ENCODE results near the gene SLC27A3.

SLC27A3 gene

DNA sequence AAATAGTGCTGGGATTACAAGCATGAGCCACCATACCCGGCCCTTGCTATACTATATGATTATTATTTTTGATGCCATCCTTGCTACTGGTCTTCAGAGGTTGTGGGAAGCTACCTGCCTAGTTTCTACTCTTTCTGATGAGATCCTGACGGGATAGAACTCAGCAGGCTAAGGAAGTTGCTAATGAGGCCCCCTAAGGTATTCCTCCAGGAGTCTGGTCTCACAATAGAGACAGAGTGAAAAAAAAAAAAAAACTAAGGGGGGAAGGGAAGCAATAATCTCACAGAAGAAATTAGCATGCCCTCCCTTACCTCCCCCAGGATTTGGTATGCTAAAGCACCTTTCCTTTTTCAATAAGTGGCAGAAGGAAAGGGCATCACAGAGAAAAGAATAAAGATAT, 29.8 kb upstream of the SLC27A3 start:
- DNase-seq (ENCODE audit: low read depth): no peak
- no peak for TF ChIP-seq MYC (IDR thresholded peaks at IDR 0.05; ENCODE audit: low read depth, low read length)
- no peak for TF ChIP-seq CTCF (IDR thresholded peaks at IDR 0.05; ENCODE audit: low read depth, low read length)
- no peak for TF ChIP-seq POLR2A (IDR thresholded peaks at IDR 0.05; ENCODE audit: extremely low read depth, insufficient read length)
- TF ChIP-seq, protein P1, sequence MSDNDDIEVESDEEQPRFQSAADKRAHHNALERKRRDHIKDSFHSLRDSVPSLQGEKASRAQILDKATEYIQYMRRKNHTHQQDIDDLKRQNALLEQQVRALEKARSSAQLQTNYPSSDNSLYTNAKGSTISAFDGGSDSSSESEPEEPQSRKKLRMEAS (IDR thresholded peaks at IDR 0.05; ENCODE audit: low read depth, low read length): no peak
- H3K4me3 ChIP-seq (ENCODE audit: low read depth, low read length): no peak overlapping the region

DNA sequence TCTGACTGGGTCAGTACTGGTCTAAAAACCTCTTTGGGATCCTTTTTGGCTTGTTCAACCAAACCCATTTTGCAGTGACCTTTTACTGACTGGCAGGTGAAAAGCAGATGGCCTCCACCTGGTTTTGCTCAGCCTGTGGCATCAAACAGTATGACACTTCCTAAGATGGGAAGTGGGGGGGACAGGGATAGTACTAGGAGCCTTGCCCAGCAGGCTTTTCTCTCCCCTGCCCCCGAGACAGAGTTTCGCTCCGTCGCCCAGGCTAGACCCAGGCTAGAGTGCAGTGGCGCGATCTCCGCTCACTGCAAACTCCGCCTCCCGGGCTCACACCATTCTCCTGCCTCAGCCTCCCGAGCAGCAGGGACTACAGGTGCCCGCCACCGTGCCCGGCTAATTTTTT, 29.0 kb upstream of the SLC27A3 start:
- DNase-seq (ENCODE audit: low read depth): no peak
- TF ChIP-seq CTCF (IDR thresholded peaks at IDR 0.05; ENCODE audit: low read depth, low read length) (no peak), POLR2A (IDR thresholded peaks at IDR 0.05; ENCODE audit: extremely low read depth, insufficient read length) (no peak), MYC (IDR thresholded peaks at IDR 0.05; ENCODE audit: low read depth, low read length) (no peak)
- TF ChIP-seq, protein P1 (IDR thresholded peaks at IDR 0.05; ENCODE audit: low read depth, low read length): no peak
- no peak overlapping the region for H3K4me3 ChIP-seq (ENCODE audit: low read depth, low read length)

DNA sequence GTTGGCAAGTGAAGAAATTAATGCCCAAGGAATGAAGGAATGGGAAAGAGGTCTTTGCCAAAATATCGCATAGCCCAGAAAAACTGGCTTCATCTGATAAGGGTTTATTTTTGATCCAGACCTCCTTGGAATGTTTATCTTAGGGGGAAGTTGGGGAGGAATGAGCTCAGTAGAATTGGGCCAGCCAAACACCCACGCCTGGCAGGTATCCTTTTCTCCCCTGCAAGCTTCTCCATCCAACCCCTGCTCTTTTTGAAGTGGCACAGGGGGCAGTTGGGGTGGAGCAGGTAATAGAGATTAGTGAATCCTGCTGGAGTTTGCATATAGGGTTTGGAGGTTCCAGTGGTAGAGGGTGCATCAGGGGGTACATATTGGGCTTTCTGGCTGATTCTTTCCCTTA, 26.3 kb upstream of the SLC27A3 start:
- no peak overlapping the region for H3K4me3 ChIP-seq (ENCODE audit: low read depth, low read length)
- no peak for DNase-seq (ENCODE audit: low read depth)
- TF ChIP-seq, protein P1 (IDR thresholded peaks at IDR 0.05; ENCODE audit: low read depth, low read length): no peak
- TF ChIP-seq POLR2A (IDR thresholded peaks at IDR 0.05; ENCODE audit: extremely low read depth, insufficient read length) (no peak), MYC (IDR thresholded peaks at IDR 0.05; ENCODE audit: low read depth, low read length) (no peak), CTCF (IDR thresholded peaks at IDR 0.05; ENCODE audit: low read depth, low read length) (no peak)

- peak; percentile 96 for TF ChIP-seq CTCF (IDR thresholded peaks at IDR 0.05; ENCODE audit: low read depth, low read length)
- TF ChIP-seq POLR2A (IDR thresholded peaks at IDR 0.05; ENCODE audit: extremely low read depth, insufficient read length): no peak
- TF ChIP-seq MYC (IDR thresholded peaks at IDR 0.05; ENCODE audit: low read depth, low read length): peak; percentile 72
- TF ChIP-seq, protein P1 (IDR thresholded peaks at IDR 0.05; ENCODE audit: low read depth, low read length): peak; percentile 88
- peak; percentile 82 for DNase-seq (ENCODE audit: low read depth)
- no peak overlapping the region for H3K4me3 ChIP-seq (ENCODE audit: low read depth, low read length)
Observed at GRCh38 chr1:153749408-153750005, 25.7 kb upstream of the SLC27A3 start.

- no peak for DNase-seq (ENCODE audit: low read depth)
- peak; percentile 10 for TF ChIP-seq CTCF (IDR thresholded peaks at IDR 0.05; ENCODE audit: low read depth, low read length)
- no peak for TF ChIP-seq POLR2A (IDR thresholded peaks at IDR 0.05; ENCODE audit: extremely low read depth, insufficient read length)
- TF ChIP-seq MYC (IDR thresholded peaks at IDR 0.05; ENCODE audit: low read depth, low read length): no peak
- no peak overlapping the region for H3K4me3 ChIP-seq (ENCODE audit: low read depth, low read length)
Observed at GRCh38 chr1:153750026-153750995, 24.9 kb upstream of the SLC27A3 start.
